K562 (cell line): Measurements from ENCODE around the gene DPP10. TPM values are rescaled to one million over a fixed set of nuclear protein-coding genes. Genes with fewer than 3 reads are reported as not detected.

Experiments used
- ATAC-seq: fragments of 200-7000 bp; cut with Tn5 transposase; 3 replicates; pipeline ENCODE4 v1.9.1; 2020; ENCODE audit warnings: moderate library complexity
- BruUV-seq: library from RNA; stranded (reverse); fragments of 400-500 nt; replicated peaks from 2 replicates; lab custom pipeline; 2021; lab: Mats Ljungman, UMichigan
- CTCF ChIA-PET: fragments of 300-600 bp; formaldehyde crosslinking; extraction: SDS; loops from one replicate; lab custom pipeline; 2021; ENCODE audit warnings: low intra/inter-chr PET ratio; lab: Yijun Ruan, JAX
- POLR2A ChIA-PET: fragments of 300-600, 350-650 bp; sonication (Branson Sonifier 250); formaldehyde crosslinking; extraction: SDS; loops from one replicate; lab custom pipeline; 2021; ENCODE audit warnings: antibody characterized with exemption, inconsistent platforms; lab: Yijun Ruan, JAX
- DNase-seq, 4 experiments: peaks; one replicate each; pipeline versions ENCODE4 v3.0.0 to v3.0.0-alpha.2; 2011 to 2018; ENCODE audit warnings: low spot score in 3 of 4, mixed read lengths in 3 of 4; ENCODE audit errors: extremely low read depth in 1 of 4
- FAIRE-seq: peaks from 2 replicates; lab custom pipeline; 2011; peaks lifted over from hg19 to GRCh38; lab: Jason Lieb, UNC
- H2AFZ ChIP-seq: 2 replicates; pipeline ENCODE4 v1.6.0; 2011; ENCODE audit warnings: low read depth, low read length, control low read depth, inconsistent platforms
- H3K27ac ChIP-seq: fragments of 200-600 bp; 3 replicates; pipeline ENCODE4 v1.8.0; 2011; ENCODE audit warnings: low read depth, mild to moderate bottlenecking, control low read depth, inconsistent platforms, low read length, moderate library complexity, mixed read lengths; ENCODE audit errors: extremely low read depth
- H3K27me3 ChIP-seq, 2 experiments: fragments of 300-600 bp in 1 of 2; 2 replicates in 1 of 2; 3 replicates in 1 of 2; pipeline versions ENCODE4 v1.6.0 to v1.8.0; 2011; ENCODE audit warnings: inconsistent platforms in 2 of 2, low read length in 2 of 2, mild to moderate bottlenecking in 1 of 2, mixed read lengths in 1 of 2, moderate library complexity in 1 of 2; ENCODE audit not compliant: control insufficient read depth in 2 of 2, insufficient read depth in 2 of 2
- H3K36me3 ChIP-seq: fragments of 300-600 bp; 3 replicates; pipeline ENCODE4 v1.8.0; 2011; ENCODE audit warnings: mild to moderate bottlenecking, low read length, inconsistent platforms; ENCODE audit not compliant: control insufficient read depth, insufficient read depth
- H3K4me1 ChIP-seq, 2 experiments: fragments of 200-600 bp in 1 of 2; replicated peaks in 1 of 2; 2 replicates in 1 of 2; 3 replicates in 1 of 2; pipeline versions ENCODE4 v1.5.1 to v1.8.0; 2011; ENCODE audit warnings: inconsistent platforms in 2 of 2, low read length in 2 of 2, mild to moderate bottlenecking in 1 of 2, mixed read lengths in 1 of 2, moderate library complexity in 1 of 2; ENCODE audit not compliant: control insufficient read depth in 2 of 2, insufficient read depth in 2 of 2
- H3K4me2 ChIP-seq: 2 replicates; pipeline ENCODE4 v1.6.1; 2011; ENCODE audit warnings: low read length, control low read depth, inconsistent platforms, mixed read lengths; ENCODE audit not compliant: insufficient read depth
- H3K4me3 ChIP-seq: fragments of 200-600 bp; sonication (generic), shearing (Covaris generic); 2 replicates; pipeline ENCODE4 v1.5.1; 2016; ENCODE audit warnings: control low read depth, inconsistent platforms
- H3K79me2 ChIP-seq: fragments of 200-600 bp; 3 replicates; pipeline ENCODE4 v1.8.0; 2011; ENCODE audit warnings: low read length, inconsistent platforms; ENCODE audit not compliant: control insufficient read depth, insufficient read depth
- H3K9ac ChIP-seq, 2 experiments: 2 replicates each; pipeline versions ENCODE4 v1.6.0 to v1.6.1; 2011; ENCODE audit warnings: low read depth in 2 of 2, low read length in 2 of 2, control low read depth in 1 of 2, inconsistent platforms in 1 of 2, mild to moderate bottlenecking in 1 of 2, mixed read lengths in 1 of 2; ENCODE audit not compliant: insufficient read depth in 1 of 2
- H3K9me1 ChIP-seq: one replicate; pipeline ENCODE4 v1.6.0; 2011; ENCODE audit warnings: inconsistent platforms, mild to moderate bottlenecking, low read length, moderate library complexity; ENCODE audit not compliant: control insufficient read depth, insufficient read depth
- H3K9me3 ChIP-seq: replicated peaks from 2 replicates; pipeline ENCODE4 v1.5.1; 2011; ENCODE audit warnings: low read depth, low read length, inconsistent platforms; ENCODE audit not compliant: control insufficient read depth, insufficient read depth
- H4K20me1 ChIP-seq: replicated peaks from 2 replicates; pipeline ENCODE4 v1.6.1; 2011; ENCODE audit warnings: low read length, inconsistent platforms, mixed read lengths; ENCODE audit not compliant: control insufficient read depth, insufficient read depth
- CTBP1 ChIP-seq: fragments of 450-650 bp; IDR thresholded peaks from 2 replicates; pipeline ENCODE4 v1.6.1; 2016; ENCODE audit warnings: borderline replicate concordance
- ETV5 ChIP-seq: sonication (generic); formaldehyde crosslinking; IDR thresholded peaks from 2 replicates; pipeline ENCODE4 v1.4.0; 2020; ENCODE audit warnings: low read depth, mild to moderate bottlenecking, missing genetic modification reagents
- GATAD2B ChIP-seq: fragments of 450-650 bp; IDR thresholded peaks from 2 replicates; pipeline ENCODE4 v1.6.1; 2017; ENCODE audit warnings: mild to moderate bottlenecking, borderline replicate concordance
- KLF10 ChIP-seq: fragments of 250-450 bp; sonication (Bioruptor Pico); IDR thresholded peaks from 2 replicates; pipeline ENCODE4 v1.6.1; 2021; ENCODE audit warnings: matching md5 sums
- NFIX ChIP-seq: fragments of 250-450 bp; sonication (Bioruptor Pico); IDR thresholded peaks from 2 replicates; pipeline ENCODE4 v1.4.0; 2020; ENCODE audit warnings: low read depth, mild to moderate bottlenecking, moderate library complexity
- NRF1 ChIP-seq, 2 experiments: fragments of 450-650 bp; IDR thresholded peaks in 1 of 2; conservative IDR thresholded peaks in 1 of 2; 2 replicates each; pipeline ENCODE4 v1.6.1; 2014; ENCODE audit warnings: mild to moderate bottlenecking in 2 of 2
- RCOR1 ChIP-seq, 2 experiments: IDR thresholded peaks; 2 replicates each; pipeline ENCODE4 v1.6.1; 2012; ENCODE audit warnings: low read depth in 2 of 2, low read length in 2 of 2, borderline replicate concordance in 1 of 2, improper control_type of control experiment in 1 of 2
- SIRT6 ChIP-seq: IDR thresholded peaks from one replicate; pipeline ENCODE4 v1.6.1; 2012; ENCODE audit warnings: low read depth, mild to moderate bottlenecking, control low read depth, inconsistent platforms, low read length, moderate library complexity
- TAF9B ChIP-seq: fragments of 450-650 bp; IDR thresholded peaks from 2 replicates; pipeline ENCODE4 v1.6.1; 2018; ENCODE audit warnings: mild to moderate bottlenecking; ENCODE audit not compliant: partially characterized antibody
- TGIF2 ChIP-seq: sonication (generic); formaldehyde crosslinking; IDR thresholded peaks from 2 replicates; pipeline ENCODE4 v1.8.1; 2022; ENCODE audit warnings: mild to moderate bottlenecking, missing genetic modification reagents, moderate library complexity
- WGBS: fragments of 100-300 bp; shearing (Covaris generic); methylation state at CpG from one replicate; pipeline ENCODE4 v1.1.6; 2016; ENCODE audit warnings: low coverage, mixed read lengths; ENCODE audit not compliant: insufficient coverage; ENCODE audit errors: missing lambda C conversion rate; 5-methylcytosine and 5-hydroxymethylcytosine counted together
- in situ Hi-C: fragments of 300-500 bp; cut with MboI; formaldehyde crosslinking; loops from 4 replicates; pipeline ENCODE4 v1.15.0; 2018; ENCODE audit warnings: inconsistent platforms, mixed read lengths
- intact Hi-C: fragments of 100-400 bp; cut with micrococcal nuclease; formaldehyde crosslinking; loops from 2 replicates; pipeline ENCODE4 v1.14.2; 2022
- polyA plus RNA-seq, 8 experiments: library from polyadenylated mRNA; depleted of rRNA in 4 of 8; stranded (reverse) in 5 of 8; unstranded in 3 of 8; fragments of >200 nt; fragmentation: Nextera tagmentation in 2 of 8; fragmentation: Illumina TruSeq in 1 of 8; extraction: Ambion mirVana in 2 of 8; extraction: Trizol in 1 of 8; gene quantifications; 2 replicates each; pipeline versions ENCODE4 v1.2.1 to v1.2.3, GENCODE V29; 2011 to 2014; ENCODE audit warnings: inconsistent platforms in 1 of 8, missing spikeins in 1 of 8
- total RNA-seq, 7 experiments: library from RNA; depleted of rRNA in 6 of 7; stranded (reverse); fragments of >200 nt in 6 of 7; fragmentation: Illumina TruSeq in 2 of 7; extraction: Trizol in 2 of 7; gene quantifications; 2 replicates each; pipeline versions ENCODE4 v1.2.1 to v1.2.3, GENCODE V29; 2011 to 2021; ENCODE audit warnings: low replicate concordance in 1 of 7
- TF ChIP-seq, protein P1 (sequence below): sonication (generic); formaldehyde crosslinking; IDR thresholded peaks from 2 replicates; pipeline ENCODE4 v1.8.0; 2022; ENCODE audit warnings: missing genetic modification reagents, mild to moderate bottlenecking, borderline replicate concordance

DPP10 gene
- total and polyA plus RNA-seq, 9 of the 15 experiments (the other 6 are each of a cell fraction or from before 2014, with no cell fraction given), result not detected

DNA sequence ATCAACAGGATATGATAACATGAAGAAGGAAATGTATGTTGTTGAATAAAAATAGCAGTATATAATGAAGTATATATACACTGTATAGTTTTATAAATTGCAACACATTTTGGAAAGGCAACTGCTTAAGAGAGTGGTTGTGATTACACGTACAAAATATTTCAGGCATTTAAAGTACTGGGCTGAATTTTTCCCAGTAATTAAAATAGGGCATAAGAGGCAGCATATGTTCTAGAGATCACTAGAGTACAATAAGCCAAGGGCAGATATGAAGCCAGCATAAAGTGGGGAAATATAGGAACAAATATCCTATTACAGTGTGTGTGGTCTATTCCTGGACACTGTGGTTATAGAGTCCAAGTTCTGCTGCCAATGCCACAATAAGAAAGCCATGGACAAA, 14.1 kb downstream of the DPP10 start (continued):
- TF ChIP-seq TAF9B (no peak), KLF10 (CRISPR knock-in tag) (no peak), SIRT6 (no peak)
- TF ChIP-seq, protein P1, sequence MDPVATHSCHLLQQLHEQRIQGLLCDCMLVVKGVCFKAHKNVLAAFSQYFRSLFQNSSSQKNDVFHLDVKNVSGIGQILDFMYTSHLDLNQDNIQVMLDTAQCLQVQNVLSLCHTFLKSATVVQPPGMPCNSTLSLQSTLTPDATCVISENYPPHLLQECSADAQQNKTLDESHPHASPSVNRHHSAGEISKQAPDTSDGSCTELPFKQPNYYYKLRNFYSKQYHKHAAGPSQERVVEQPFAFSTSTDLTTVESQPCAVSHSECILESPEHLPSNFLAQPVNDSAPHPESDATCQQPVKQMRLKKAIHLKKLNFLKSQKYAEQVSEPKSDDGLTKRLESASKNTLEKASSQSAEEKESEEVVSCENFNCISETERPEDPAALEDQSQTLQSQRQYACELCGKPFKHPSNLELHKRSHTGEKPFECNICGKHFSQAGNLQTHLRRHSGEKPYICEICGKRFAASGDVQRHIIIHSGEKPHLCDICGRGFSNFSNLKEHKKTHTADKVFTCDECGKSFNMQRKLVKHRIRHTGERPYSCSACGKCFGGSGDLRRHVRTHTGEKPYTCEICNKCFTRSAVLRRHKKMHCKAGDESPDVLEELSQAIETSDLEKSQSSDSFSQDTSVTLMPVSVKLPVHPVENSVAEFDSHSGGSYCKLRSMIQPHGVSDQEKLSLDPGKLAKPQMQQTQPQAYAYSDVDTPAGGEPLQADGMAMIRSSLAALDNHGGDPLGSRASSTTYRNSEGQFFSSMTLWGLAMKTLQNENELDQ (CRISPR knock-in tag), result no peak

DNA sequence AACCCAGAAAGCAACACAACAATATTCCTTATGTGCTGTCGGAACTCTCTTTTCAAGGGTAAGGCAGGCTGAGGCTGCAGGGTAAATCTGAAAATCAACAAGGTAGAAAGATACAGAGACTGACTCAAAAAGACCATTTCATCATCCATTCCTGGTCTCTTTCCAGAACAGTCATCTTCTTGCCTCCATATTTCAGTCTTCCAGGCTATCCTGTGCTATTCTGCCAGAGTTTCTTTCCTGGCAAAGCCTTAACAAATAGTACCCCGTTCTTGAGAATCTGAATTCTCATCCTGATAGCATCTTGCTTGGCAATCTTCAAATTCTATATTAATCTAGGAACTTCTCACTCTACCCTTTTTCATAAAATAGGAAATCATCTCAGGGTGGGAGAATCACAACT, 15.5 kb downstream of the DPP10 start:
- in situ Hi-C loops, result no loop called here
- Histone ChIP-seq H3K27me3 (no peaks in the 10 kb centered on the region), H2AFZ (no peak overlapping the region), H3K9me3 (no peaks in the 10 kb centered on the region), H3K9me1 (no peaks in the 10 kb centered on the region), H3K4me2 (no peak overlapping the region), H3K27ac (no peak overlapping the region), H3K36me3 (no peaks in the 10 kb centered on the region), H3K4me3 (no peak overlapping the region), H3K79me2 (no peaks in the 10 kb centered on the region)
- CTCF ChIA-PET, result no interaction called here
- POLR2A ChIA-PET, result no interaction called here
- intact Hi-C loops, result no loop called here
- DNase-seq (no peak), ATAC-seq (no peak)
- WGBS, result 3% methylated on average over 2 of the region's 2 CpGs
- no TSS peak for BruUV-seq
- no peak for TF ChIP-seq GATAD2B
- no peak for TF ChIP-seq NFIX (CRISPR knock-in tag)
- no peak for TF ChIP-seq TGIF2
- no peak for TF ChIP-seq ETV5 (CRISPR knock-in tag)
- no peak for TF ChIP-seq CTBP1
- TF ChIP-seq NRF1 (conservative IDR thresholded peaks at IDR 0.05 in 1 of 2, IDR thresholded peaks at IDR 0.05 in 1 of 2), result no peak
- TF ChIP-seq RCOR1 (IDR thresholded peaks at IDR 0.05; ENCODE audit: borderline replicate concordance in 1 of 2, low read depth in 2 of 2, low read length in 2 of 2), result no peak
- TF ChIP-seq, all 486 proteins: peak for 0
- FAIRE-seq, result no peak
- H3K9ac ChIP-seq, result no peak overlapping the region
- H3K4me1 ChIP-seq, result no peaks in the 10 kb centered on the region
- H4K20me1 ChIP-seq, result no peaks in the 10 kb centered on the region
